Breast epithelium (tissue), 3 donors: ENCODE measurements around the gene CERS3.

ENCODE experiments used
- CTCF ChIP-seq, 3 donors: fragments of 450-650 bp; IDR thresholded peaks; one replicate each; pipeline ENCODE4 v1.5.1; 2016 to 2017; ENCODE audit warnings: antibody characterized with exemption in 3 of 3, mild to moderate bottlenecking in 3 of 3, moderate library complexity in 3 of 3
- POLR2AphosphoS5 ChIP-seq, 3 donors: sonication (generic); formaldehyde crosslinking; IDR thresholded peaks; one replicate each; pipeline ENCODE4 v1.6.1; 2017; ENCODE audit warnings: antibody characterized with exemption in 3 of 3

- TF ChIP-seq CTCF (IDR thresholded peaks at IDR 0.05) (no peak), POLR2AphosphoS5 (IDR thresholded peaks at IDR 0.05) (no peak)
These were observed 13.0 kb downstream of the CERS3 start for GRCh38 chr15:100515758-100516157.
